Common myeloid progenitor, CD34-positive (primary cell): ENCODE data around the gene IFNG-AS1.

Source experiments
- CTCF ChIA-PET: fragments of 350-600 bp; sonication (Branson Sonifier 250); formaldehyde crosslinking; loops from one replicate; lab custom pipeline; 2021; ENCODE audit warnings: antibody characterized with exemption; lab: Charles Lee
- POLR2A ChIA-PET: fragments of 350-600 bp; sonication (Branson Sonifier 250); formaldehyde crosslinking; loops from one replicate; lab custom pipeline; 2021; ENCODE audit warnings: antibody characterized with exemption; lab: Charles Lee
- DNase-seq, 3 donors: peaks; one replicate each; pipeline versions ENCODE4 v3.0.0 to v3.0.0-alpha.2; 2013
- H3K27ac ChIP-seq, 2 experiments: 1 replicate in 1 of 2; 2 replicates in 1 of 2; pipeline ENCODE4 v1.7.0; 2013; ENCODE audit warnings: inconsistent platforms in 2 of 2, low read length in 2 of 2, mild to moderate bottlenecking in 2 of 2, low read depth in 1 of 2, moderate library complexity in 1 of 2; ENCODE audit not compliant: severe bottlenecking in 2 of 2, insufficient read depth in 1 of 2, poor library complexity in 1 of 2
- H3K27me3 ChIP-seq, 5 experiments: replicated peaks in 2 of 5; 1 replicate in 3 of 5; 2 replicates in 2 of 5; pipeline versions ENCODE4 v1.6.1 to v1.7.0; 2013; ENCODE audit warnings: low read length in 4 of 5, mild to moderate bottlenecking in 2 of 5, moderate library complexity in 2 of 5, inconsistent platforms in 1 of 5; ENCODE audit not compliant: insufficient read depth in 5 of 5, control insufficient read depth in 4 of 5
- H3K36me3 ChIP-seq, 4 experiments: 1 replicate in 2 of 4; 2 replicates in 2 of 4; pipeline versions ENCODE4 v1.6.1 to v1.7.0; 2013; ENCODE audit warnings: low read length in 3 of 4, control low read depth in 1 of 4, mild to moderate bottlenecking in 1 of 4; ENCODE audit not compliant: control insufficient read depth in 4 of 4, insufficient read depth in 4 of 4
- H3K4me1 ChIP-seq, 4 experiments: 1 replicate in 3 of 4; 2 replicates in 1 of 4; pipeline versions ENCODE4 v1.6.1 to v1.7.1; 2013; ENCODE audit warnings: low read length in 3 of 4, mild to moderate bottlenecking in 3 of 4, control low read depth in 1 of 4, inconsistent platforms in 1 of 4, moderate library complexity in 1 of 4; ENCODE audit not compliant: control insufficient read depth in 4 of 4, insufficient read depth in 4 of 4; ENCODE audit errors: control extremely low read depth in 1 of 4
- H3K4me3 ChIP-seq, 7 experiments: 1 replicate in 4 of 7; 2 replicates in 3 of 7; pipeline versions ENCODE4 v1.5.1 to v1.7.0; 2013; ENCODE audit warnings: mild to moderate bottlenecking in 7 of 7, low read length in 6 of 7, moderate library complexity in 6 of 7, inconsistent platforms in 2 of 7, low read depth in 2 of 7, control low read depth in 1 of 7; ENCODE audit not compliant: insufficient read depth in 4 of 7, control insufficient read depth in 1 of 7; ENCODE audit errors: extremely low read depth in 1 of 7
- H3K9me3 ChIP-seq, 5 experiments: 1 replicate in 4 of 5; 2 replicates in 1 of 5; pipeline versions ENCODE4 v1.6.1 to v1.7.1; 2013; ENCODE audit warnings: low read length in 4 of 5, mild to moderate bottlenecking in 2 of 5, inconsistent platforms in 1 of 5, low read depth in 1 of 5, moderate library complexity in 1 of 5; ENCODE audit not compliant: control insufficient read depth in 4 of 5, insufficient read depth in 2 of 5; ENCODE audit errors: control extremely low read depth in 1 of 5
- WGBS: methylation state at CpG from one replicate; pipeline ENCODE4 v1.1.5; 2013; ENCODE audit not compliant: insufficient coverage; 5-methylcytosine and 5-hydroxymethylcytosine counted together

The IFNG-AS1 gene

DNA sequence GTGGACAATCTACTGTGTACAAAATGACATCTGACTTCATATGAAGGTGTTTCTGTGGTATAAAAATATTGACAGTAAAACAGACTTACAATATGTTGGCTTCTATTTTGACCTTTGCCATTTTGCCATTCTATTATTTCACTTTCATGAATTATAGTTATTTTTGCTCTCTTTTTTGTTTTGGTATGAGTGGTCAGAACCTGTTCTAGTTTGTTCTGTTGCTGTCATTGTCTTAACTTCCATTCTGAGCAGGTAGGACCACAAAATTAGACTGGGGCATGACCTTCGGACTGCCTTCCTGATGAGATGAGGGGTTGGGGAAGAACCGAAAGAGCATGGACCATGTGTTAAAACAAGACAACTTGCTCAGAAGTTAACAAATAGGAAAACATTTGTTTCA, 36.5 kb upstream of the IFNG-AS1 start:
- no peaks in the 10 kb centered on the region for H3K27me3 ChIP-seq
- H3K9me3 ChIP-seq = no peaks in the 10 kb centered on the region
- no peak for DNase-seq
- H3K4me1 ChIP-seq = no peaks in the 10 kb centered on the region
- POLR2A ChIA-PET = no interaction called here
- no CpG with 5 or more reads among the region's 2 CpGs for WGBS
- H3K36me3 ChIP-seq = no peaks in the 10 kb centered on the region
- H3K27ac ChIP-seq = no peak overlapping the region
- CTCF ChIA-PET = interaction anchor here (2.4 kb wide), 1 partner anchor 10 kb away, joined by 8 read pairs; no protein-coding TSS in a partner anchor
- H3K4me3 ChIP-seq = no peak overlapping the region

DNA sequence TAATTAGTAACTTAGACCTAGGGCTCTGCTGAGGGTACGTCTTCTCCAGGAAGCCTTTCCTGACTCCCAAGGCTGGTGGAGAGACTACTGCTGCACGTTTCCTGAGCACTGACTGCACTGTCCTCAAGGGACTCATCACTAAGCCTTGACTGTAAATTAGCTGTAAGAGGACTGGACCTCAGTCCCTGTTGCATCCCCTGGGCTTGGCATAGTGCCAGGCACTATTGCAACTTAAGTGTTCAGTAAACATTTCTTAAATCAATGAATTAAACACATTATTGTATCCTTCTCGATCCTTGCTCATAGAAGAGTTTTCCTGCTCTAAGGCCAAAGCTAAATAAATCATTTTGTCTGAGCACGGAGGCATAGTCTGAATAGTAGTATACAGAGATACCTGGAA, 31.9 kb upstream of the IFNG-AS1 start:
- H3K27me3 ChIP-seq = no peaks in the 10 kb centered on the region
- ChIA-PET POLR2A (interaction anchor here (0.6 kb wide), 1 partner anchor 215 kb away, joined by 3 read pairs; no protein-coding TSS in a partner anchor), CTCF (no interaction called here)
- no peak overlapping the region for H3K4me3 ChIP-seq
- no peaks in the 10 kb centered on the region for H3K36me3 ChIP-seq
- DNase-seq = no peak
- WGBS = 100% methylated on average over 2 of the region's 4 CpGs
- H3K9me3 ChIP-seq = peaks cover 0 to 5% (median 0%) of the 10 kb centered on the region in 5 experiments
- H3K27ac ChIP-seq = no peak overlapping the region
- H3K4me1 ChIP-seq = no peaks in the 10 kb centered on the region

GRCh38 chr12:67958187-67958586, 31.1 kb upstream of the IFNG-AS1 start:
- WGBS = 100% methylated on average over 1 of the region's 4 CpGs
- peaks cover 0 to 5% (median 0%) of the 10 kb centered on the region in 5 experiments for H3K9me3 ChIP-seq
- CTCF ChIA-PET = no interaction called here
- POLR2A ChIA-PET = interaction anchor here (0.6 kb wide), 1 partner anchor 216 kb away, joined by 3 read pairs; no protein-coding TSS in a partner anchor
- H3K27me3 ChIP-seq = no peaks in the 10 kb centered on the region
- H3K27ac ChIP-seq = no peak overlapping the region
- H3K4me1 ChIP-seq = no peaks in the 10 kb centered on the region
- no peak for DNase-seq
- H3K36me3 ChIP-seq = no peaks in the 10 kb centered on the region
- H3K4me3 ChIP-seq = no peak overlapping the region

GRCh38 chr12:67964456-67964855, 24.8 kb upstream of the IFNG-AS1 start:
- CTCF ChIA-PET = no interaction called here

GRCh38 chr12:67966560-67966959, 22.7 kb upstream of the IFNG-AS1 start:
- 100% methylated on average over 1 of the region's 2 CpGs for WGBS
- Histone ChIP-seq H3K4me3 (no peak overlapping the region), H3K27ac (no peak overlapping the region), H3K27me3 (peaks cover 0 to 1% (median 0%) of the 10 kb centered on the region in 5 experiments), H3K4me1 (no peaks in the 10 kb centered on the region), H3K36me3 (no peaks in the 10 kb centered on the region), H3K9me3 (no peaks in the 10 kb centered on the region)
- CTCF ChIA-PET = interaction anchor here (1.6 kb wide), 1 partner anchor 607 kb away, joined by 3 read pairs; no protein-coding TSS in a partner anchor
- POLR2A ChIA-PET = no interaction called here
- no peak for DNase-seq

More at GRCh38 chr12:67964456-67964855, 24.8 kb upstream of the IFNG-AS1 start:
- POLR2A ChIA-PET = no interaction called here
- no peaks in the 10 kb centered on the region for H3K4me1 ChIP-seq
- H3K27me3 ChIP-seq = peaks cover 0 to 1% (median 0%) of the 10 kb centered on the region in 5 experiments
- no peak overlapping the region for H3K27ac ChIP-seq
- no peak overlapping the region for H3K4me3 ChIP-seq
- WGBS = no CpG with 5 or more reads among the region's 1 CpG
- no peaks in the 10 kb centered on the region for H3K36me3 ChIP-seq
- peaks cover 0 to 5% (median 0%) of the 10 kb centered on the region in 5 experiments for H3K9me3 ChIP-seq
- DNase-seq = no peak

GRCh38 chr12:67968321-67968720, 20.9 kb upstream of the IFNG-AS1 start:
- WGBS = no CpG with 5 or more reads among the region's 2 CpGs
- ChIA-PET CTCF (interaction anchor here (1.2 kb wide), 1 partner anchor 37 kb away, joined by 3 read pairs; no protein-coding TSS in a partner anchor), POLR2A (no interaction called here)
- Histone ChIP-seq H3K4me1 (no peaks in the 10 kb centered on the region), H3K9me3 (no peaks in the 10 kb centered on the region), H3K36me3 (no peaks in the 10 kb centered on the region), H3K27me3 (peaks cover 0 to 1% (median 0%) of the 10 kb centered on the region in 5 experiments), H3K4me3 (no peak overlapping the region), H3K27ac (no peak overlapping the region)
- no peak for DNase-seq

DNA sequence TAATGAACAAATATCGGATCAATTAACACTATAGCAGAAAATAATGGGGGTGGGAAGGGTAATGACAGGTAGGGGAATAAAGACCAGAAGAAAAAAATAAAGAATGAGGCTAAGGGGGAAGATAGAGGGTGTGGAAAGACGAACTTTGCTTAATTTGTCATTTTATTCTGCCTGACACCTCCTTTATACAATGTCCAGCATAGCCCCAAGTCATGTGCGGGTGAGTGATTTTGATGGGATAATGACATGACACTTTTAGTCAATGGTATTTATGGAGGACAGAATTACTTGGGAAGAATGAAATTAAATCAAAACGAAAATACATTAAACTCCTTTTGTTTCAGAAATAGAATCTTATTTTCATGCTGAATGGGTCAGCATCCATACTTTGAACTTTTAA, 20.5 kb upstream of the IFNG-AS1 start:
- no peaks in the 10 kb centered on the region for H3K9me3 ChIP-seq
- H3K4me1 ChIP-seq = no peaks in the 10 kb centered on the region
- POLR2A ChIA-PET = no interaction called here
- H3K4me3 ChIP-seq = no peak overlapping the region
- DNase-seq = no peak
- H3K27ac ChIP-seq = no peak overlapping the region
- H3K36me3 ChIP-seq = no peaks in the 10 kb centered on the region
- WGBS = no CpG with 5 or more reads among the region's 4 CpGs
- H3K27me3 ChIP-seq = peaks cover 0 to 1% (median 0%) of the 10 kb centered on the region in 5 experiments
- CTCF ChIA-PET = interaction anchor here (1.2 kb wide), 1 partner anchor 37 kb away, joined by 3 read pairs; no protein-coding TSS in a partner anchor
